Esophagus muscularis mucosa (tissue), 4 donors: ENCODE results near the gene PTGFRN. TPM values are rescaled to one million over a fixed set of nuclear protein-coding genes. Genes with fewer than 3 reads are reported as not detected.

Experiments
- DNase-seq: peaks from one replicate; pipeline ENCODE4 v3.0.0-alpha.2; 2017; ENCODE audit errors: extremely low spot score
- H3K27ac ChIP-seq, 4 donors: fragments of 200-600 bp; sonication (generic); replicated peaks in 1 of 4; 1 replicate in 3 of 4; 2 replicates in 1 of 4; pipeline ENCODE4 v1.5.1; 2016 to 2019; ENCODE audit warnings: mild to moderate bottlenecking in 1 of 4
- H3K27me3 ChIP-seq, 4 donors: fragments of 200-600 bp; sonication (generic); one replicate each; pipeline versions ENCODE4 v1.5.1 to v1.6.0; 2016 to 2019
- H3K36me3 ChIP-seq, 4 donors: fragments of 200-600 bp; sonication (generic); one replicate each; pipeline ENCODE4 v1.5.1; 2016 to 2019
- H3K4me1 ChIP-seq, 4 donors: fragments of 200-600 bp; sonication (generic); one replicate each; pipeline ENCODE4 v1.5.1; 2016 to 2019
- H3K4me3 ChIP-seq, 4 donors: fragments of 200-600 bp; sonication (generic); 1 replicate in 2 of 4; 2 replicates in 2 of 4; pipeline ENCODE4 v1.5.1; 2016 to 2019; ENCODE audit warnings: mild to moderate bottlenecking in 4 of 4, moderate library complexity in 1 of 4
- H3K9me3 ChIP-seq, 4 donors: fragments of 200-600 bp; sonication (generic); 1 replicate in 3 of 4; 2 replicates in 1 of 4; pipeline ENCODE4 v1.5.1; 2016 to 2019
- CTCF ChIP-seq, 3 experiments: fragments of 200-600 bp in 2 of 3; fragments of 450-650 bp in 1 of 3; sonication (generic) in 2 of 3; IDR thresholded peaks; one replicate each; pipeline ENCODE4 v1.5.1; 2017 to 2019; ENCODE audit warnings: antibody characterized with exemption in 3 of 3, mild to moderate bottlenecking in 2 of 3, moderate library complexity in 1 of 3
- EP300 ChIP-seq: sonication (generic); formaldehyde crosslinking; IDR thresholded peaks from one replicate; pipeline ENCODE4 v1.6.1; 2017; ENCODE audit warnings: antibody characterized with exemption
- POLR2A ChIP-seq: fragments of 450-650 bp; IDR thresholded peaks from one replicate; pipeline ENCODE4 v1.6.1; 2017; ENCODE audit warnings: antibody characterized with exemption, moderate library complexity, mild to moderate bottlenecking, low read depth
- POLR2AphosphoS5 ChIP-seq, 2 donors: sonication (generic); formaldehyde crosslinking; IDR thresholded peaks; one replicate each; pipeline ENCODE4 v1.6.1; 2017; ENCODE audit warnings: antibody characterized with exemption in 2 of 2
- WGBS: methylation state at CpG from one replicate; pipeline ENCODE4 v1.1.5; 2018; 5-methylcytosine and 5-hydroxymethylcytosine counted together
- intact Hi-C: fragments of 100-400 bp; cut with DNase I; formaldehyde crosslinking; loops from one replicate; pipeline ENCODE4 v1.15.1; 2023
- total RNA-seq, 4 donors: library from RNA; depleted of rRNA; stranded (reverse); fragments of >200 nt; gene quantifications; one replicate each; pipeline versions ENCODE4 v1.1.0 to v1.2.1, GENCODE V29; 2016

Gene PTGFRN
- total RNA-seq, 4 donors from 2014 or later = 69.1 to 150 (median 106) TPM

- Histone ChIP-seq H3K27ac (peak overlapping the region; percentile 94 to 96 (median 96)), H3K4me3 (peak overlapping the region; percentile 12 to 86 (median 79)), H3K9me3 (no peaks in the 10 kb centered on the region), H3K4me1 (peaks cover 23 to 81% (median 73%) of the 10 kb centered on the region in 4 donors), H3K27me3 (no peaks in the 10 kb centered on the region), H3K36me3 (no peaks in the 10 kb centered on the region)
- TF ChIP-seq EP300 (no peak), CTCF (IDR thresholded peaks at IDR 0.05) (no peak), POLR2A (no peak), POLR2AphosphoS5 (IDR thresholded peaks at IDR 0.05) (no peak)
- 52% methylated on average over 6 of the region's 6 CpGs for WGBS
- intact Hi-C loops = loop anchor here (5.0 to 10.0 kb wide), 2 partner anchors 73 to 145 kb away; no protein-coding TSS in a partner anchor
- DNase-seq = no peak
Observed at GRCh38 chr1:116911779-116912469, 2.2 kb downstream of the PTGFRN start.

- TF ChIP-seq POLR2A = no peak
- no peak for TF ChIP-seq CTCF (IDR thresholded peaks at IDR 0.05)
- no peak for TF ChIP-seq POLR2AphosphoS5 (IDR thresholded peaks at IDR 0.05)
- intact Hi-C loops = loop anchor here (5.0 to 10.0 kb wide), 2 partner anchors 72 to 144 kb away; no protein-coding TSS in a partner anchor
- Histone ChIP-seq H3K36me3 (no peaks in the 10 kb centered on the region), H3K27me3 (no peaks in the 10 kb centered on the region), H3K9me3 (no peaks in the 10 kb centered on the region), H3K4me3 (no peak overlapping the region), H3K4me1 (peaks cover 32 to 90% (median 82%) of the 10 kb centered on the region in 4 donors), H3K27ac (peak overlapping the region; percentile 94 to 96 (median 96))
- no peak for DNase-seq
- 88% methylated on average over 2 of the region's 2 CpGs for WGBS
Observed at GRCh38 chr1:116912846-116913245, 3.1 kb downstream of the PTGFRN start.

- Histone ChIP-seq H3K4me1 (peaks cover 32 to 94% (median 88%) of the 10 kb centered on the region in 4 donors), H3K4me3 (no peak overlapping the region), H3K27me3 (no peaks in the 10 kb centered on the region), H3K9me3 (no peaks in the 10 kb centered on the region), H3K36me3 (no peaks in the 10 kb centered on the region), H3K27ac (peak overlapping the region; percentile 94 to 96 (median 96))
- TF ChIP-seq CTCF (IDR thresholded peaks at IDR 0.05) (no peak), EP300 (no peak), POLR2A (no peak), POLR2AphosphoS5 (IDR thresholded peaks at IDR 0.05) (no peak)
- no peak for DNase-seq
- intact Hi-C loops = loop anchor here (2.0 to 10.0 kb wide), 3 partner anchors 37 to 143 kb away; no protein-coding TSS in a partner anchor
- 73% methylated on average over 4 of the region's 4 CpGs for WGBS
Observed at GRCh38 chr1:116913941-116914340, 4.2 kb downstream of the PTGFRN start.

- H3K36me3 ChIP-seq = no peaks in the 10 kb centered on the region
- peak overlapping the region; percentile 21 to 44 (median 36) for H3K4me3 ChIP-seq
- TF ChIP-seq POLR2A (no peak), EP300 (peak; percentile 10), CTCF (IDR thresholded peaks at IDR 0.05) (no peak), POLR2AphosphoS5 (IDR thresholded peaks at IDR 0.05) (peak in 1 of 2 donors; percentile 70)
- H3K9me3 ChIP-seq = no peaks in the 10 kb centered on the region
- no peaks in the 10 kb centered on the region for H3K27me3 ChIP-seq
- peak overlapping the region; percentile 94 to 96 (median 96) for H3K27ac ChIP-seq
- 74% methylated on average over 7 of the region's 7 CpGs for WGBS
- intact Hi-C loops = loop anchor here (2.0 to 10.0 kb wide), 3 partner anchors 36 to 143 kb away; no protein-coding TSS in a partner anchor
- H3K4me1 ChIP-seq = peaks cover 30 to 92% (median 87%) of the 10 kb centered on the region in 4 donors
- no peak for DNase-seq
Observed at GRCh38 chr1:116914667-116915066, 5.0 kb downstream of the PTGFRN start.
